ENCODE measurements around the gene KCNMB2. TPM values are rescaled to one million over a fixed set of nuclear protein-coding genes. Genes with fewer than 3 reads are reported as not detected.

KCNMB2 gene
- total and polyA plus RNA-seq, 5 donors from 2014 or later, result not detected

DNA sequence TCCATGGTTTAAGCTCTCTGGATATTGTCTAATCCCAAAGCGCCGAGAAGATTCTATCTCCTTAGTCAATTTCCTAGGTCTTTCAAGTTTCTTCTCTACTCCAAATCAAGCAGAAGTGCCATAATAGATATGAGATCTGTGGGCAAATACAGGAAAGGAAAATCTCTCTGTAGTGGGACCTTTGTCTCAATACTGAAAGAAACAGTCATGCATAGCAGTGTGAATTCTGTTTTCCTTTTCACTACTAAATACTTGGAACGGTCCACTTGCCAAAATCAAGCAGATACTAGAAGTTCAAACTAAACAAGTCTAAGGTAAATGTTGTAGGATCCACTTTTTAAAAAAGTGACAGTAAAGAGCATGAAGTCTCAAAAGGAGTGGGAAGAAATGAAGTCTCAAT is 298.8 kb downstream of the KCNMB2 start:
- Histone ChIP-seq H3K27me3 (ENCODE audit: control insufficient read depth, insufficient read depth, low read length) (no peaks in the 10 kb centered on the region), H3K9me3 (ENCODE audit: control insufficient read depth in 2 of 2, low read length in 2 of 2) (no peaks in the 10 kb centered on the region), H3K27ac (ENCODE audit: insufficient read depth, low read length, poor library complexity, severe bottlenecking) (no peak overlapping the region), H3K4me3 (ENCODE audit: low read depth, low read length) (no peak overlapping the region), H3K4me1 (ENCODE audit: control insufficient read depth, insufficient read depth, low read length, poor library complexity, severe bottlenecking) (no peaks in the 10 kb centered on the region), H3K36me3 (ENCODE audit: control insufficient read depth, insufficient read depth, low read length) (no peaks in the 10 kb centered on the region)
- Mint-ChIP-seq H3K4me1 (no peaks in the 10 kb centered on the region), H3K27me3 (no peaks in the 10 kb centered on the region), H3K9me3 (peaks cover 0 to 8% (median 4%) of the 10 kb centered on the region in 7 donors), H3K36me3 (no peaks in the 10 kb centered on the region), H3K4me3 (no peak overlapping the region), H3K27ac (no peak overlapping the region)
- ATAC-seq (ENCODE audit: low read depth in 2 of 2) (no peak), DNase-seq (no peak)

DNA sequence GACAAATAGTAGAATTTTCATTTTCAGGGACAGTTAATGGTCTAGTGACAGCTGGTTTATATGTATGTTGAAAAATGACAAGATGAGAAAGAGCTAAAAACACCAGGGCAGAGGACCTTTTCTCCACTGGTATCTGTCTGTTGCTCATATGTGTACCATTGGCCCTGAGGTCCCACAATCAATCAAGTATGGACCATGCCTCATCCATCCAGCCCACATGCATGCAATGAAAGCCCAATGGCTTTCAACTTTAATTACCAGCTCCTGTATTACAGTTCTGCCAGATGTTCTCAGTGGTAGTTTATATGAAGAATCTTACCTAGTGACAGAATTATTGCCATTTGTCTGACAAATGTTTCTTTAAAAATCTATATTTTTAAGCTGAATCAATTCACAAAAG is 301.3 kb downstream of the KCNMB2 start:
- Histone ChIP-seq H3K27ac (ENCODE audit: insufficient read depth, low read length, poor library complexity, severe bottlenecking) (no peak overlapping the region), H3K4me1 (ENCODE audit: control insufficient read depth, insufficient read depth, low read length, poor library complexity, severe bottlenecking) (no peaks in the 10 kb centered on the region), H3K36me3 (ENCODE audit: control insufficient read depth, insufficient read depth, low read length) (no peaks in the 10 kb centered on the region), H3K27me3 (ENCODE audit: control insufficient read depth, insufficient read depth, low read length) (no peaks in the 10 kb centered on the region), H3K9me3 (ENCODE audit: control insufficient read depth in 2 of 2, low read length in 2 of 2) (no peaks in the 10 kb centered on the region), H3K4me3 (ENCODE audit: low read depth, low read length) (no peak overlapping the region)
- Mint-ChIP-seq H3K4me3 (no peak overlapping the region), H3K27ac (no peak overlapping the region), H3K27me3 (no peaks in the 10 kb centered on the region), H3K36me3 (no peaks in the 10 kb centered on the region), H3K9me3 (peaks cover 0 to 11% (median 5%) of the 10 kb centered on the region in 7 donors), H3K4me1 (no peaks in the 10 kb centered on the region)
- DNase-seq (no peak), ATAC-seq (ENCODE audit: low read depth in 2 of 2) (no peak)

DNA sequence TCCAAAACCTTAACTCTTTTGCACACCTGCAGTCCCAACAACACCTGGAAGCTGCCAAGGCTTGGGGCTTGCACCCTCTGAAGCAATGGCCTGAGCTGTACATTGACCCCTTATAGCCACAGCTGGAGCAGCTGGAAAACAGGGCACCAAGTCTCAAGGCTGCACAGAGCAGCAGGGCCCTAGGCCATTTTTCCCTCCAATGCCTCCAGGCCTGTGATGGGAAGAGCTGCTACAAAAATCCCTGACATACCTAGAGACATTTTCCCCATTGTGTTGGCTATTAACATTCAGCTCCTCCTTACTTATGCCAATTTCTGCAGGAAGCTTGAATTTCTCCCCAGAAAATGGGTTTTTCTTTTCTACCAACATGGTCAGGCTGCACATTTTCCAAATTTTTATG is 304.4 kb downstream of the KCNMB2 start:
- Histone ChIP-seq H3K36me3 (ENCODE audit: control insufficient read depth, insufficient read depth, low read length) (no peaks in the 10 kb centered on the region), H3K4me1 (ENCODE audit: control insufficient read depth, insufficient read depth, low read length, poor library complexity, severe bottlenecking) (no peaks in the 10 kb centered on the region), H3K27me3 (ENCODE audit: control insufficient read depth, insufficient read depth, low read length) (no peaks in the 10 kb centered on the region), H3K4me3 (ENCODE audit: low read depth, low read length) (no peak overlapping the region), H3K9me3 (ENCODE audit: control insufficient read depth in 2 of 2, low read length in 2 of 2) (no peaks in the 10 kb centered on the region), H3K27ac (ENCODE audit: insufficient read depth, low read length, poor library complexity, severe bottlenecking) (no peak overlapping the region)
- H3K4me1 Mint-ChIP-seq, result no peaks in the 10 kb centered on the region
- no peak overlapping the region for H3K4me3 Mint-ChIP-seq
- no peaks in the 10 kb centered on the region for H3K36me3 Mint-ChIP-seq
- ATAC-seq (ENCODE audit: low read depth in 2 of 2) (no peak), DNase-seq (no peak)
- H3K27me3 Mint-ChIP-seq, result no peaks in the 10 kb centered on the region
- peaks cover 0 to 11% (median 5%) of the 10 kb centered on the region in 7 donors for H3K9me3 Mint-ChIP-seq
- H3K27ac Mint-ChIP-seq, result no peak overlapping the region

DNA sequence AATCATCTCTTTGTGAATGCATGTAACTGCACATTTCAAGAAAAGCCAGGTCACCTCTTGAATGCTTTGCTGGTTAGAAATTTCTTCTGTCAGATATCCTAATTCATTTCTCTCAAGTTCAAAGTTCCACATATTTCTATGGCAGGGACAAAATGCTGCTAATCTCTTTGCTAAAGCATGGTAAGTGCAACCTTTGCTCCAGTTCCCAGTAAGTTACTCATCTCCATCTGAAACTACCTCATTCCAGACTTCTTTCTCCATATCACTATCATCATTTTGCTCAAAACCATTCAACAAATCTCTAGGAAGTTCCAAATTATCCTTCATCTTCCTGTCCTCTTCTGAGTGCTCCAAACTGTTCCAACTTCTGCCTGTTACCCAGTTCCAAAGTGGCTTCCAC is 304.8 kb downstream of the KCNMB2 start:
- no peak overlapping the region for H3K27ac Mint-ChIP-seq
- ATAC-seq (ENCODE audit: low read depth in 2 of 2), result no peak
- no peaks in the 10 kb centered on the region for H3K36me3 Mint-ChIP-seq
- no peaks in the 10 kb centered on the region for H3K27me3 ChIP-seq (ENCODE audit: control insufficient read depth, insufficient read depth, low read length)
- no peaks in the 10 kb centered on the region for H3K36me3 ChIP-seq (ENCODE audit: control insufficient read depth, insufficient read depth, low read length)
- H3K9me3 ChIP-seq (ENCODE audit: control insufficient read depth in 2 of 2, low read length in 2 of 2), result no peaks in the 10 kb centered on the region
- no peak overlapping the region for H3K27ac ChIP-seq (ENCODE audit: insufficient read depth, low read length, poor library complexity, severe bottlenecking)
- H3K4me1 Mint-ChIP-seq, result no peaks in the 10 kb centered on the region
- no peaks in the 10 kb centered on the region for H3K27me3 Mint-ChIP-seq
- H3K4me3 ChIP-seq (ENCODE audit: low read depth, low read length), result no peak overlapping the region
- no peak for DNase-seq
- H3K4me1 ChIP-seq (ENCODE audit: control insufficient read depth, insufficient read depth, low read length, poor library complexity, severe bottlenecking), result no peaks in the 10 kb centered on the region
- H3K9me3 Mint-ChIP-seq, result peaks cover 0 to 11% (median 5%) of the 10 kb centered on the region in 7 donors
- H3K4me3 Mint-ChIP-seq, result no peak overlapping the region

DNA sequence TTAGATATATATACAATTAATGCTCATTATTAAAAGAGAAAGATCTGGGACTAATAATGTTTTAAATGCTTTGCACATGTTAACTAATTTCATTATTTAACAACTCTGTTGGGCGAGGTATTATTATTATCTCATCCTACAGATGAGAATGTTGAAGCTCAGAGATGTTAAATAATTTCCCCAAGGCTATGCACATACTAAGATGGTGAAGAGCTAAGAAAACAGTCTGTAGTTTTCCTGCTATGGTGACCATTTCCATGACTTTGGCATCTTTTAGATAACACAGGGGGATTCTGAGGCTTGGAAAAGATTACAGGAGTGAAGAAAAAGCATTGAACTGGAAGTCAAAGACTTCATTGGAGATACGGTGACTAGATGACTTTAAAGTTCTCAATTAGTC is 308.7 kb downstream of the KCNMB2 start:
- no peak overlapping the region for H3K4me3 ChIP-seq (ENCODE audit: low read depth, low read length)
- Mint-ChIP-seq H3K4me1 (no peaks in the 10 kb centered on the region), H3K27ac (no peak overlapping the region), H3K4me3 (no peak overlapping the region), H3K27me3 (no peaks in the 10 kb centered on the region), H3K9me3 (peaks cover 0 to 6% (median 1%) of the 10 kb centered on the region in 7 donors), H3K36me3 (no peaks in the 10 kb centered on the region)
- no peak overlapping the region for H3K27ac ChIP-seq (ENCODE audit: insufficient read depth, low read length, poor library complexity, severe bottlenecking)
- H3K27me3 ChIP-seq (ENCODE audit: control insufficient read depth, insufficient read depth, low read length), result no peaks in the 10 kb centered on the region
- DNase-seq, result no peak
- no peaks in the 10 kb centered on the region for H3K9me3 ChIP-seq (ENCODE audit: control insufficient read depth in 2 of 2, low read length in 2 of 2)
- no peaks in the 10 kb centered on the region for H3K4me1 ChIP-seq (ENCODE audit: control insufficient read depth, insufficient read depth, low read length, poor library complexity, severe bottlenecking)
- H3K36me3 ChIP-seq (ENCODE audit: control insufficient read depth, insufficient read depth, low read length), result no peaks in the 10 kb centered on the region
- no peak for ATAC-seq (ENCODE audit: low read depth in 2 of 2)

DNA sequence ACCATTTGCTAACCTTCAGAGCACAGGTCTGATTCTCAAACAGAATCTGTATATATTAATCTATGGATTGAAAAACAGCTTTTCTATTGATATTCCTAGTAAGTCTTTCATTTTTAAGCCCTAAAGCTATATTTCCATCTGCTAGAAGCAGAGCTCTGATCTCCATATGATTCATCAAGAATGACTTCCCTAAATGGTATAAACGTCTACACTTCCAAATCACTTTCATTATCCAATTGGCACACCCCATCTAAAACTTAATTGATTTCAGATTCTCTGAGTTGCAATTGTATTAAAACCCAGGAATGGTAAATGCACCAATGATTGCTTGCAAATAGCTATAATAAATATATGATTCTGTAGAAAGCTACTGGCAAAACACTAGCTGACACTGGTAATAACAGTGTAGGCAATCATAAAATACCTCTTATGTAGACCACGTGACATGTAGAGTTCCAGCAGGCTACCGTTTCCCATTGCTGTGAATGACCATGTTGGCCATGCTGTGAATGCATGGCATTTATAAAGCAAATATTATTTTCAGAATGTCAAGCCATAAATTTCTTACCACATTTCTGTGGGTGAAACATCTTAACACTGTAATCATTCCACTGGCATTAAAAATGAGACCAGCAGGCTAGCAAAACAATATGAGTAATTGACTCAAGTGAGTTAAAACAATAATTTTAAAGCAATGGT is 309.3 kb downstream of the KCNMB2 start:
- H3K27me3 Mint-ChIP-seq, result no peaks in the 10 kb centered on the region
- no peak overlapping the region for H3K27ac ChIP-seq (ENCODE audit: insufficient read depth, low read length, poor library complexity, severe bottlenecking)
- H3K36me3 Mint-ChIP-seq, result no peaks in the 10 kb centered on the region
- H3K27ac Mint-ChIP-seq, result no peak overlapping the region
- H3K4me3 Mint-ChIP-seq, result no peak overlapping the region
- H3K36me3 ChIP-seq (ENCODE audit: control insufficient read depth, insufficient read depth, low read length), result no peaks in the 10 kb centered on the region
- no peaks in the 10 kb centered on the region for H3K4me1 Mint-ChIP-seq
- no peaks in the 10 kb centered on the region for H3K27me3 ChIP-seq (ENCODE audit: control insufficient read depth, insufficient read depth, low read length)
- H3K9me3 ChIP-seq (ENCODE audit: control insufficient read depth in 2 of 2, low read length in 2 of 2), result no peaks in the 10 kb centered on the region
- ATAC-seq (ENCODE audit: low read depth in 2 of 2) (no peak), DNase-seq (no peak)
- no peaks in the 10 kb centered on the region for H3K4me1 ChIP-seq (ENCODE audit: control insufficient read depth, insufficient read depth, low read length, poor library complexity, severe bottlenecking)
- peaks cover 0 to 6% (median 2%) of the 10 kb centered on the region in 7 donors for H3K9me3 Mint-ChIP-seq
- no peak overlapping the region for H3K4me3 ChIP-seq (ENCODE audit: low read depth, low read length)

DNA sequence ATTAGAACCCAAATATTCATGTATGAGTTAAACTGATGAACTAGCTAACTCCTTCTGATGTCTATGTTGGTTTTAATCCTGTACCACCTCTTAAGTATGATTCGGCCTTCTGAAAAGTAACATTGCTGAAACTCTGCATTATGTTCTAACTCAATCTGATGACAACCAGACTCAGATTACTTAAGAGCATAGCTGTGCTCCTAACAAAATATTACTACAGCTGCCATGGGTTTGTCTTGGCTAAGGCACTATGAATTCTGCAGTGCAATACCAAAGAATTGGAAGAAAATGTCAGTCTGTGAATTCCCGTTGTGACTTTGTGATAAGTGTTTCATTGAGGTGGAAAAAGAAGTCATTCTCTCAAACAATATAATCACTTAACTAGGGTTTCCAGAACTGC is 311.0 kb downstream of the KCNMB2 start:
- DNase-seq, result no peak
- H3K27ac Mint-ChIP-seq, result no peak overlapping the region
- H3K9me3 Mint-ChIP-seq, result peaks cover 0 to 2% (median 0%) of the 10 kb centered on the region in 7 donors

DNA sequence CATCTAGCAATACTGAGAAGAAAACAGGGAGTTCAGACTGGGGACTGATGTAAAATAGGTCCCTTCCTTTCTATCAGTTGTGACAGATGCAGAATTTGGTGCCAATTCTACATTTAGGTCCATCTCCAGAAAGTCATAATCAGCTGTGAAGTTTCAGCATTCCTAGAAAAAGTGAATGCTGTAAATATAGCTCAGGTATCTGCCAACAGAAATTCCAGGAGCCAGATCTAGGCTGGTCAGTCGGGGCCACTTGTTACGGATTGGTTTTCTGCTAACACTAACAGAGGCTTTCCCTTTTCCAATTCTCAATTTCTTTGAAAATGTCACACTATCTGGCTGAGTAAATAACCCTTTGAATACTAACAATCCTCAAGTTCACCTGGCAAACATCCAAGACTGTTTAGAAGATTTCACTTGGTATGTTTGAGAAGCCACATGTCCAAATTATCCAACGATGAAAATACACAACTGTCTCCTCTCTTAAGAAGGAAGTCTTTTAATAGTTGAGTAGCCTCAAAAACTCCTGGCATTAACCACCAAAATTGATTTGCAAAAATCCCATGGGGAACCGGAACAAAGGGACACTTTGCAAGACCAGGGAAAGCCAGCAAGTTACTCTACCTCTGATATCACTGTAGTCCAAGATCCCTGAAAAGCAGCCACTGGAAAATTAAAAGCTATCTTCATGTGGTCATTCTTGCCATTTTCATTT is 313.1 kb downstream of the KCNMB2 start:
- no peak for ATAC-seq (ENCODE audit: low read depth in 2 of 2)
- Histone ChIP-seq H3K9me3 (ENCODE audit: control insufficient read depth in 2 of 2, low read length in 2 of 2) (no peaks in the 10 kb centered on the region), H3K4me1 (ENCODE audit: control insufficient read depth, insufficient read depth, low read length, poor library complexity, severe bottlenecking) (no peaks in the 10 kb centered on the region)

More for the DNA sequence above, 311.0 kb downstream of the KCNMB2 start:
- H3K4me3 ChIP-seq (ENCODE audit: low read depth, low read length), result no peak overlapping the region
- Mint-ChIP-seq H3K4me3 (no peak overlapping the region), H3K27me3 (no peaks in the 10 kb centered on the region), H3K4me1 (no peaks in the 10 kb centered on the region), H3K36me3 (no peaks in the 10 kb centered on the region)
- H3K36me3 ChIP-seq (ENCODE audit: control insufficient read depth, insufficient read depth, low read length), result no peaks in the 10 kb centered on the region
- H3K9me3 ChIP-seq (ENCODE audit: control insufficient read depth in 2 of 2, low read length in 2 of 2), result no peaks in the 10 kb centered on the region
- H3K27ac ChIP-seq (ENCODE audit: insufficient read depth, low read length, poor library complexity, severe bottlenecking), result no peak overlapping the region
- ATAC-seq (ENCODE audit: low read depth in 2 of 2), result no peak
- no peaks in the 10 kb centered on the region for H3K4me1 ChIP-seq (ENCODE audit: control insufficient read depth, insufficient read depth, low read length, poor library complexity, severe bottlenecking)
- H3K27me3 ChIP-seq (ENCODE audit: control insufficient read depth, insufficient read depth, low read length), result no peaks in the 10 kb centered on the region

More for the DNA sequence above, 313.1 kb downstream of the KCNMB2 start:
- Histone ChIP-seq H3K27me3 (ENCODE audit: control insufficient read depth, insufficient read depth, low read length) (no peaks in the 10 kb centered on the region), H3K4me3 (ENCODE audit: low read depth, low read length) (no peak overlapping the region), H3K27ac (ENCODE audit: insufficient read depth, low read length, poor library complexity, severe bottlenecking) (no peak overlapping the region), H3K36me3 (ENCODE audit: control insufficient read depth, insufficient read depth, low read length) (no peaks in the 10 kb centered on the region)
- DNase-seq, result no peak
- H3K27me3 Mint-ChIP-seq, result no peaks in the 10 kb centered on the region
- H3K27ac Mint-ChIP-seq, result no peak overlapping the region
- H3K4me1 Mint-ChIP-seq, result no peaks in the 10 kb centered on the region
- no peaks in the 10 kb centered on the region for H3K36me3 Mint-ChIP-seq
- H3K9me3 Mint-ChIP-seq, result peaks cover 0 to 3% (median 0%) of the 10 kb centered on the region in 7 donors
- no peak overlapping the region for H3K4me3 Mint-ChIP-seq

Measured in CD4-positive, CD25-positive, alpha-beta regulatory T cell (primary cell).